Right cardiac atrium (tissue), 5 donors: ENCODE results near the gene C4B. TPM values are rescaled to one million over a fixed set of nuclear protein-coding genes. Genes with fewer than 3 reads are reported as not detected.
"Not testable (repeated sequence)": the region's sequence is repeated elsewhere in the genome, so short reads cannot be mapped to it uniquely, and the experiment has no call there.

ENCODE experiments used
- ATAC-seq, 2 donors: fragments of 200-7000 bp; cut with Tn5 transposase; one replicate each; pipeline versions ENCODE4 v1.8.0 to v1.9.1; 2020; ENCODE audit warnings: moderate library complexity in 2 of 2, mild to moderate bottlenecking in 1 of 2
- DNase-seq, 3 donors: peaks; one replicate each; pipeline ENCODE4 v3.0.0-alpha.2; 2020
- H3K27ac ChIP-seq: one replicate; pipeline ENCODE4 v1.5.1; 2013; ENCODE audit warnings: mild to moderate bottlenecking, low read length, control low read depth, moderate library complexity
- H3K27me3 ChIP-seq: one replicate; pipeline ENCODE4 v1.6.1; 2013; ENCODE audit not compliant: control insufficient read depth, insufficient read depth
- H3K4me1 ChIP-seq: one replicate; pipeline ENCODE4 v1.6.1; 2013; ENCODE audit warnings: low read length; ENCODE audit not compliant: control insufficient read depth, insufficient read depth
- H3K4me3 ChIP-seq: one replicate; pipeline ENCODE4 v1.5.1; 2013; ENCODE audit warnings: low read length, control low read depth
- H3K9me3 ChIP-seq: one replicate; pipeline ENCODE4 v1.6.1; 2013; ENCODE audit warnings: low read length; ENCODE audit not compliant: control insufficient read depth
- WGBS: extraction: QIAGEN DNeasy Blood & Tissue Kit; methylation state at CpG from one replicate; pipeline ENCODE4 v1.1.7; 2013; 5-methylcytosine and 5-hydroxymethylcytosine counted together
- intact Hi-C, 4 donors: fragments of 100-400 bp; cut with DNase I; formaldehyde crosslinking; loops; one replicate each; pipeline versions ENCODE4 v1.11.0 to v1.14.0; 2022 to 2023
- polyA plus RNA-seq: library from polyadenylated mRNA; stranded (reverse); fragments of 200-250 nt; gene quantifications from one replicate; pipeline ENCODE4 v1.2.3, GENCODE V29; 2013
- total RNA-seq, 4 donors: library from RNA; stranded (reverse); fragmentation: NEBNext Ultra II Directional; extraction: Animal tissue kit (Norgen Biotek cat#: 25700); gene quantifications; one replicate each; pipeline ENCODE4 v1.2.1, GENCODE V29; 2021
- donor health status: healthy with polysubstance abuse.
- donor health status: DM: no; HTN: yes; CAD: no.
- donor health status: DM: no; HTN: no; CAD: no.
- donor health status: DM: no; HTN: yes; CAD: no; lungs with severe emphysema.
- donor health status: DM: yes; HTN: yes; CAD: no.

Gene C4B
- total and polyA plus RNA-seq, 5 donors = 41.2 to 163 (median 129) TPM

GRCh38 chr6:31981744-31982143, 32.9 kb upstream of the C4B start, which contains the start of gene C4A:
Gene C4A (plus strand): TSS chr6:31982057. CDS start chr6:31982108, 51 bp downstream.
- H3K4me1 ChIP-seq = not testable (repeated sequence)

GRCh38 chr6:31989363-31989762, 25.2 kb upstream of the C4B start:
- no CpG with 5 or more reads among the region's 10 CpGs for WGBS
- intact Hi-C loops, H3K27me3 ChIP-seq, DNase-seq, H3K4me3 ChIP-seq, H3K27ac ChIP-seq, H3K4me1 ChIP-seq, H3K9me3 ChIP-seq, ATAC-seq: not testable (repeated sequence)

More at GRCh38 chr6:31981744-31982143, 32.9 kb upstream of the C4B start, which contains the start of gene C4A:
- H3K4me3 ChIP-seq, DNase-seq, intact Hi-C loops, H3K27ac ChIP-seq, H3K27me3 ChIP-seq, H3K9me3 ChIP-seq: not testable (repeated sequence)
- peak; percentile 73 to 80 for ATAC-seq
- WGBS = no CpG with 5 or more reads among the region's 7 CpGs

GRCh38 chr6:31994421-31994820, 20.2 kb upstream of the C4B start:
- H3K27me3 ChIP-seq, intact Hi-C loops, H3K4me1 ChIP-seq, H3K4me3 ChIP-seq, ATAC-seq, H3K27ac ChIP-seq, H3K9me3 ChIP-seq: not testable (repeated sequence)
- 97% methylated on average over 10 of the region's 14 CpGs for WGBS
- peak in 1 of 3 donors; percentile 10 for DNase-seq

GRCh38 chr6:31996385-31996784, 18.2 kb upstream of the C4B start:
- ATAC-seq, H3K9me3 ChIP-seq, H3K27me3 ChIP-seq, H3K4me1 ChIP-seq, intact Hi-C loops, H3K4me3 ChIP-seq, H3K27ac ChIP-seq: not testable (repeated sequence)
- peak in 2 of 3 donors; percentile 9 to 54 for DNase-seq
- 90% methylated on average over 6 of the region's 6 CpGs for WGBS

GRCh38 chr6:32002546-32003268, 11.9 kb upstream of the C4B start:
- H3K4me3 ChIP-seq, H3K27me3 ChIP-seq, H3K27ac ChIP-seq, intact Hi-C loops, H3K4me1 ChIP-seq, DNase-seq, H3K9me3 ChIP-seq: not testable (repeated sequence)
- ATAC-seq = peak; percentile 51 to 67
- WGBS = no CpG with 5 or more reads among the region's 15 CpGs

- H3K27ac ChIP-seq, H3K4me3 ChIP-seq, DNase-seq, H3K27me3 ChIP-seq, H3K4me1 ChIP-seq, H3K9me3 ChIP-seq, intact Hi-C loops: not testable (repeated sequence)
- peak in 1 of 2 donors; percentile 51 for ATAC-seq
- WGBS = no CpG with 5 or more reads among the region's 7 CpGs
Observed at GRCh38 chr6:32003301-32003700, 11.3 kb upstream of the C4B start.

GRCh38 chr6:32004393-32004792, 10.2 kb upstream of the C4B start:
- not testable (repeated sequence) for H3K27me3 ChIP-seq

GRCh38 chr6:32004864-32005537, 9.6 kb upstream of the C4B start:
- peak in 1 of 3 donors; percentile 32 for DNase-seq
- H3K4me1 ChIP-seq, ATAC-seq, intact Hi-C loops, H3K27me3 ChIP-seq, H3K4me3 ChIP-seq, H3K27ac ChIP-seq, H3K9me3 ChIP-seq: not testable (repeated sequence)
- WGBS = 69% methylated on average over 9 of the region's 13 CpGs

More at GRCh38 chr6:32004393-32004792, 10.2 kb upstream of the C4B start:
- DNase-seq, H3K4me1 ChIP-seq, H3K4me3 ChIP-seq, H3K9me3 ChIP-seq, ATAC-seq, H3K27ac ChIP-seq, intact Hi-C loops: not testable (repeated sequence)
- 73% methylated on average over 4 of the region's 4 CpGs for WGBS

- intact Hi-C loops, H3K27ac ChIP-seq, H3K27me3 ChIP-seq, ATAC-seq, H3K4me3 ChIP-seq, H3K9me3 ChIP-seq, H3K4me1 ChIP-seq: not testable (repeated sequence)
- DNase-seq = peak; percentile 12 to 52 (median 30)
- WGBS = 69% methylated on average over 6 of the region's 9 CpGs
Observed at GRCh38 chr6:32005538-32005880, 9.1 kb upstream of the C4B start.

GRCh38 chr6:32005991-32006529, 8.5 kb upstream of the C4B start:
- H3K27ac ChIP-seq, H3K27me3 ChIP-seq, H3K4me3 ChIP-seq, ATAC-seq, H3K9me3 ChIP-seq, intact Hi-C loops, DNase-seq, H3K4me1 ChIP-seq: not testable (repeated sequence)
- WGBS = 77% methylated on average over 8 of the region's 8 CpGs

GRCh38 chr6:32007086-32007485, 7.5 kb upstream of the C4B start:
- H3K9me3 ChIP-seq, intact Hi-C loops, H3K27me3 ChIP-seq, ATAC-seq, H3K27ac ChIP-seq, H3K4me1 ChIP-seq, H3K4me3 ChIP-seq: not testable (repeated sequence)
- WGBS = 66% methylated on average over 12 of the region's 12 CpGs
- DNase-seq = peak in 1 of 3 donors; percentile 11
